Activated CD4-positive, CD25-positive, alpha-beta regulatory T cell treated with anti-CD3 and anti-CD28 coated beads, Interleukin-2, amount 50 U/mL, for 16 hours (primary cell): ENCODE data around the gene TTF2.
A peak's percentile ranks its signal among the peaks of the same experiment; 100 is the strongest.
"Not testable (repeated sequence)": the region's sequence is repeated elsewhere in the genome, so short reads cannot be mapped to it uniquely, and the experiment has no call there.

ENCODE experiments used
- DNase-seq: peaks from one replicate; pipeline ENCODE4 v3.0.0-alpha.2; 2020; ENCODE audit warnings: low read depth, low spot score

TTF2 gene

DNA sequence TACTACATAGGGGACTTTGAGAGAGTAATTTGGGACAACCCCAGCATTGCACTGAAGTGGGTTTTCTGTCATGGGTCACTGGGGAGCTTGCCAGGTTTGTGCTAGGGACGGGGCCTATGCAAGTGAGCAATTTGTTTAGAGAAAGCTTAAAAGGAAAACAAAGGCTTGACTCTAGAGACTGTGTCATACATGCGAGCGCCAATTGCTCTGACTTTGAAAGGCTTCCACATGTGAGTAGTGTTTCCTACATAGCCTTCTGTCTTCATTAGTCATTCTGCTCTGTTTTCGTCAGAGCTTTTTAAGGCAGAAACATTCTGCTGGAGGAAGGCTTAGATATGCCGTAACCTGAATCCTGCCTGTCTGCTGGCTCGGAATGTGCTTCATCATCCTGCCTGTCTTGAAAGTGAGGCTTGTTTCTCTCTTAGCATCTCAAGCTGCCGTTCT lies 33.0 kb downstream of the TTF2 start:
- DNase-seq: no peak

DNA sequence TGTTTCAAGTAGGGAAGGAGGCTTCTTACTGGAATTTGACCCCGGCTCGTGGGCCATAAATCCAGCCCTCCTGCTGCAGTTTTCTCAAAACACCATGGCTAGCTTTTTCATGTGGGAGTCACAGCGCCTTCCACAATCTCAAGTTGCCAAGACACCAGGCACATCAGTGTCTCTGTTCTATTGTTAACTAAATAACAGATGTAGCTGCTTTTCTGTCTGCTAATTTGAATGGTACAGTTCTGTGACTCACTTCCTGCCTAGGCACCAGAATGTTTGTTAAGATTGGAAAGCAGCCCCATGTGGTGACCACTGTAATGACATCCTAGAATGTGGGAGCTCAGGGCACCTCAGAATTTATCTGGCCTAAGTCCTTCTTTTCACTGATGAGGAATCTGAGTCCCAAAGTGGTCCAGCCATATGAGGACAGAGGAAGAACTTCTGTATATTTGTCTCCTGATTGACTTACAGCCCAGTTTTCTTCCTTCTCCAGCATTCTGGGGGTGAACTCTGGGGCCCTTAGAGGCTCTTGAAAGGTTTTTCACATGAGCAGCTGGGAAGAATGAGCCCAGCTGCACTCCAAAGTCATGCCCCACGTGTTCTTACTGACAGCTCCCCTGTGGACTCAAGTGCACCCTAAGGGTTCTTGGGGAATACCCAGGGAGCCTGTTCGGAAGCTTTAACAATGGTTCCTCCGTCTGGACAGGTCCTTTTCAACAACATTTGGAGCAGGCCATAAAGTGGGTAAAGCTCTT lies 33.9 kb downstream of the TTF2 start:
- DNase-seq: peak; percentile 17

DNA sequence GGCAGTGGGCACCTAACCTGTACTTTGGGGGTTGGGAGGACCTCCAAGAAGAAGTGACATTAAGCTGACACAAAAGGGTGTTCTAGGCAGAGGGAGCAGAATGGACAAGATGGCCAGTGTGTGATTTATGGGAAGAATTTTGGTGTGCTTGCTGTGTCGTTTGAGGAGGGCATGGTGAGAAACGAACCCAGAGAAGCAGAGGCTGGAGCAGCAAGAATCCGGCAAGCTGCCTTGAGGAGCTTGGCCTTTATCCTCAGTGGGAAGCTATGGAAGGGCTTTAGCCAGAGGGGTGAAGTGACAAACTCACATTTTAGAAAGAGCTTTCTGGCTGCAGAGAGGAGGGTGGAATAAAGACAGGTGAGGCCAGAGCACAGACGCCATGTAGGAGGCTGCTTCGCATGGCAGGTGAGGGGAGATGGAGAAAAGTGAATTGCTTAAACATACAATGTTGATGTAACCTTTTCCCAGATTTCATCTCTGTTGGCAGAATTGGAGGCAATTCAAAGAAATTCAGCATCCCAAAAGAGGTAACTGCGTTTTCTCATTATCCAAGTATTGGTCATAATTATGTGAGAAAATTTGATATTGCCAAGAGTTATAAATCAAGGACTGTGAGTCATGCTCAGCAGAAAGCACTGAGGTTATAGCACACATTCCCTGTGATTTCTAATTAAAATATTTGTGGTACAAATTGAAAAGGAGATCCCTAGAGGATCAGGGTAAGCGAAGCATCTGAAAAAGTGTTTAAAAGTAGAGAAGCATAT lies 34.9 kb downstream of the TTF2 start:
- no peak for DNase-seq

DNA sequence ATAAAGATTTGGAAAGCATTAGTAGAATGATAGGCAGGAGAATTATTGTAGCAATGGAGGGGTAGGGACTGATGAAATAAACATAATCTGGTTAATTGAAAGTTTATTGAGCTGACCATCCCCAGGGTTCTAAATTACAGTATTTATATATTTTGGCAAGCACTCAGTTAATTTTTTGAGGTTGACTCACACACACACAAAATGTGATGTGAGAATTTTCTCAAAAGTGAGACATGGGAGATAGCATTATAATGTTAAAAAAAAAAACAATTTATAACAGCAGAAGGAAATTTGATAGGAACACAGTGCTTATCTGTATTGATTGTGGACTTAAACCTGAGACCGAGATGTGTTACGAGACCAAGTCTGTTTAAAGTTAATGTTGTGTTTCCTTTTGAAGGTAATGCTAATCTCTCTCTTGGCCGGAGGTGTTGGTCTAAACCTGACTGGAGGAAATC lies 36.9 kb downstream of the TTF2 start:
- DNase-seq: no peak

DNA sequence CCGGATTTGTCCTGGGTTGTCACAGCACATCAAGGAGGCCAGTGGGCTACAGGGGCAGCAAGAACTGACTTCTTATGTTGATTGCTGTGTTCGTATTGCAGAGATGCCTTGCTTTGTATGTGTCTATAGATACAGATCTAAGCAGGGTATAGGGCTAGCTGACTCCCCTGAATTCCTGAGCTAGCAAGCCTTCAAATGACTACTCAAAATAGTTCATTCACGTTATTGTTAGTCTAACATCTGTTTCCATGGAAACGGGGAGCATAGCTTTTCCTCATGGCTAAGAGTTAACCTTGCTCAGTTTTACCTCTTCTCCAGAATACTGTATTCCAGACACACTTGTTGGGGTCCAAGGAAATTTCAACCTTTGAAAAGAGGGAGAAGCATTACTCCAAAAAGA lies 37.3 kb downstream of the TTF2 start:
- DNase-seq: no peak

DNA sequence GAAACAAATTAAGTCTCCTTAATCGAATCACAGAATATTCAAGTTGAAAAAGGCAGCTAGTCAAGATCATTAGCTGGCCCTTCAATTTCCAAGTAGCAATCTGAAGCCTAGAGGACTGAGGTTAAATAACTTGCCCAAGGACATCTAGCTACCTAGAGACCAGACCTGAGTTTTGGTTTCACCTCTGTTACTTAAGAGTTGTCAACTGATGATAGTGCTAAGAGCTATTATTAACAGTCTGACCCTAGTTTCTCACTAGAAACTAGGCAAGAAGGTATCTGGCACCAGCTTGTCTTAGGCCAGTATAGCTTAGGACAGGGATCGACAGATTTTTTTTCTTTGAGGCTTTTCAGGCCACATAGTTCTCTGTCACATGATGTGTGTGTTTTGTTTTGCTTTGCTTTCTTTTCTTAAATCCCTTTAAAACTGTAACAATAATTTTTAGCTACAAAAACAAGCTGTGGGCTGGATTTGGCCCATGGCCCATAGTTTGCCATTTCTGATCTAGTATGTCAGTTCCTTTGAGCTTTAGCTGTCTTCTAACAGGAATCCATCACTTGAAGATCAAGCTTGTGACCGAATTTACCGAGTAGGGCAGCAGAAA lies 38.3 kb downstream of the TTF2 start:
- no peak for DNase-seq

DNA sequence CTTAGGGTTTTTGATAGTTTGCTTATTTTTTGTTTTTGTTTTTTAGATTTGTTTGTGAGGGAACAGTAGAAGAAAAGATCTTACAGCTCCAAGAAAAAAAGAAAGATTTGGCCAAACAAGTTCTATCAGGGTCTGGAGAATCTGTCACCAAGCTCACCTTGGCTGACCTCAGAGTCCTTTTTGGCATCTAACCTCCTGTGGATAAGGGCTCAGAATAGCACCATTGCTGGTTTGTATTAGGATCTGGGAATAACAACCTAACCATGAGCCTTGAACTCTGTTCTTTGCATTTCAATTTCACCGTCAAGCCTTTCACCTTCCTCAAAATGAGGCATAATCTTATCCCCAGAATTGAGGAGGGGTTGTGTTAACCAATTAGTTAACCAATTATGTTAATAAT lies 41.2 kb downstream of the TTF2 start:
- DNase-seq: no peak

DNA sequence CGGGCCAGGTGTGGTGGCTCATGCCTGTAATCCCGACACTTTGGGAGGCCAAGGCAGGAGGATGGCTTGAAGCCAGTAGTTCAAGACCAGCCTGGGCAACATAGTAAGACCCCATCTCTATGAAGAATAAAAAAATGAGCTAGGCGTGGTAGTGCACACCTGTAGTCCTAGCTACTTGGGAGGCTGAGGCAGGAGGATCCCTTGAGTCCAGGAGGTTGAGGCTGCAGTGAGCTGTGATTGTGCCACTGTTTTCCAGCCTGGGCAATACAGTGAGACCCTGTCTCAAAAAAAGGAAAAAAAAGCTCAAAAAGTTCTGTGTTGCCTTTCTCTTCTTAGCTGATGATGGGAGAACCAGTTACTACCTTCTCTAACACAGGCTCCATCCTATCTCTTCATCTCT lies 41.7 kb downstream of the TTF2 start:
- not testable (repeated sequence) for DNase-seq

DNA sequence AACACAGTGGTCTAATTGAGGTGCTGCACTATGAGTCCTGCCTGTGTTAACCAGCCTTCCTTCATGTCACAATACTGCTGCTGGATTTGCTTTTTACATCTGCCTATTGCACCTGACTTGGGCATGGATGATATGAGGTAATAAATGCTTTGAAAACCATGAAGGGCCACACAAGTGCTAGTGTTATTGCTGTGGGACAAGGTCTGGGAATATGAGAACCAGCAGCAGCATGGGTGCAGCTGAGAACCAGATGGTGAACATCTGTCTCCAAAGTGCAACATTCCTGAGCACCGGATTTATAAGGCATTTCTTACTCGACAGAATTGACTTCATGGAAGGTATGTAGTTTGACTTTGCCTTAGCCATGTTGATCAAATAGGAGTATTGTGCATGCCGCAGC lies 44.9 kb downstream of the TTF2 start:
- no peak for DNase-seq

DNA sequence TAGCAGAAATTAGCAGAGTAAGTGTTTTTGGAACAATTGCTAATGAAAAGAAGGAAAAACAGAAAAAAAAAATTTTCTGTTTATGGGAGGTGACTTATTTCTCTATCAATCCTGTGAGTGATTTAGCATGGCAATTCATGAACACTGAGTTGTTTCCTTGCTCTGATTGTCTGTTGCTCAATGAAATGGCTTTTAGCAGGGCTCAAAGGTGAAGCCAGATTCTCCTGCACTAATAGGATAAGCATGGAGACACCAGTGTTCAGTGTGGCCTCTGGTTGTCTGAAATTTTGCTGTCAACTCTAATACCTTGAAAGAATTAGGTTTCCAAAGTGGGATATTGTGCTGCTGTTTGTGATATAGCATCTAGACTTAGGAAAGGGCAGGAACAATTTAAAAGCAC lies 45.6 kb downstream of the TTF2 start:
- DNase-seq: no peak

DNA sequence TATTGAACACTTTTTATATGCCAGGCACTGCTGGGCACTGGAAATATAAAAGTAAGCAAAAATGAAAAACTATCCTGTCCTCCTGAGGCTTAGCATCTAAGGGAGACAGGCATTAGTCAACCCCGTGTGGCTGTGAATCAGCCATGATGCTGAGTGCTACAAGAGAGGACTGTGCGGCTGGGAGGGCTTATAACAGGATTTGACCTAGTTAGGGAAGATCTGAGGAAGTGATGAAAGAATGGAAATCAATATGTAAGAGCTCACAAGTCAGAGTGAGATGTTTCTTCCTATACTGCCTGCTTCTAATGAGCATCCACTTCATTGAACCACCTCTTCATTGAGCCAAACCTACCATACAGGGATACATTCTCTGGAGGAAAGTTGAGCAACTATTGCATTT lies 46.4 kb downstream of the TTF2 start:
- no peak for DNase-seq

DNA sequence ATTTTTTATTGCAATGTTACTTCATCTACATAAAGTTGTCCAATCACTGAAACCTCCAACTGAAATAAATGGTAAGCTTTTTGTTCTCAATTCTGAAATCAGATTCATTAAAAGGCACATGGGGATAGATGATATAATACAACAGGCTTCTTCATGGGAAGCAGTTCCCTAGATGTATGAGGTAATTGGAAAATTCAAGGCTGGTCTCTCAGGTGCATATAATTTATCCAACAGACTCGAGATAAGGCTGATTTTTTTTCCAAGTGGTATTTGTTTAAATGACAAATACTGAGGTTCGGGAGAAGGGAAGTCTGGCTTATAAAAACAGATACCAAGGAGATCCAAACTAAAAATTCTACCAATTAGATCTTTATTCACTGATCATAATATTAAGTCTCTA lies 47.2 kb downstream of the TTF2 start:
- DNase-seq: no peak

DNA sequence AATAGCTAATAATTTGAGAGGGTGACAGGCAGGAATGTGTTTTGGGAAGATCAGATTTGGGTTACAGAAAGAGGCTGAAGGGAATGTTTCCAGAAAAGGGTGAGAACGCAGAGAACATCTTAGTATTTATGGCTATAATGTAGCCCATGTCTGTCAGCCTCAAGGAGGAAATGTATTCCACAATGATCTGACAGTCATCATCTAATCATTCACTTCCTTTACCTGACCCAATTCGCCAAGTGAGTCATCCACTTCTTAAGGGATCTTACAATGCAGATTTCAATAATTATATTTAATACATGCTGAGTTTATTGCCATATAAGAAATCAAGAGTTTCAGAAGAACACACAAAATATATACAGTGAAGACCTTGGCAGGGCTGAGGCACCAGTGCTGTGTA lies 50.6 kb downstream of the TTF2 start:
- no peak for DNase-seq

DNA sequence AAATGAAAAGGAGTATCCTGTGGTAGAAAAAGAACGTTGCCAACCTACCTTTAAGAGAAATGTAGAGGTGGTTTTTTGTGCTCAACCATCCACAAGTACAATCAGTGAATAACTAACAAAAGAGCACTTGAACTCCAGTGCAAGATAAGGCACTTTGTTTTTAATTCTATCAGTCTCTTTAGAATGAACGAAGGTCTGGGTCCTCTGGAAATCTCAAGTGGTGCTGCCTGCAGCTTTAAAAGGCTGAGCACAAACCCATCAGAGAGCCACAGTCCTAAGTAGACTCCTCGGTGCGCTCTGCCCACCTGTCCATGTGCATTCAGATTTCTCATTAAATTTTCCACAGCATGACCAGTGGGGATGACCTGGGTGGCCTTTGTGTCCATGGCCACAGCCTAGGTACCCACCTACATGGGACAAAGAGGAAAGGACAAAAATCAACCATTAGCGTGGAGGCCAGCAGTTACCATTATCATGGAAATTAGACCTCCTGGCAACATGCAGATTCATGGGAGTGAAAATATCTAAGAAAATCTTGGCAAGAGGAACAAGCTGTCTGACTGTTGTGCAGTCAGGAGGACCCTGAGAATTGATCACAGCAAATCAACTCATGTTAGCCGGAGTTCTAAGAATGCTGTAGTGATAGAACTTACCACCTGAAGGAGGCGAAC lies 52.1 kb downstream of the TTF2 start:
- no peak for DNase-seq

DNA sequence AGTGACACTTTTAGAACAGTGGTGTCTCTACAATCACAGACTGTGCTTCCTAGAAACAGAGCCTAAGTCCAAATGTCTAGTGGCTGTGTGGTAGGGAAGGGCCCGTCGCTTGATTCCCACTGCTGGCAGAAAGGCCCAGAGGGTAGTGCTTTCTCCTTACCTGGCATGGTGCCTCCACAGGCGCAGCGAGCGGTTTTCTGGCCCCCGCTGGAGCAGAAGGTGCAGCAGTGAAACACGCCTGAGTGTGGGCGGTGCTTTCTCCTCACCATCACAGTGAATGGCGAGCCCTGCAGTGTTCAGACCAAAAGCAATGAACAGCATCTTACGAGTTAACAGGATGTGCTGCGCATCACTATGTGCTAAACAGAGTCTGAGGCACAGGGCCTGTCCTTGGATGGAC lies 53.1 kb downstream of the TTF2 start:
- no peak for DNase-seq

DNA sequence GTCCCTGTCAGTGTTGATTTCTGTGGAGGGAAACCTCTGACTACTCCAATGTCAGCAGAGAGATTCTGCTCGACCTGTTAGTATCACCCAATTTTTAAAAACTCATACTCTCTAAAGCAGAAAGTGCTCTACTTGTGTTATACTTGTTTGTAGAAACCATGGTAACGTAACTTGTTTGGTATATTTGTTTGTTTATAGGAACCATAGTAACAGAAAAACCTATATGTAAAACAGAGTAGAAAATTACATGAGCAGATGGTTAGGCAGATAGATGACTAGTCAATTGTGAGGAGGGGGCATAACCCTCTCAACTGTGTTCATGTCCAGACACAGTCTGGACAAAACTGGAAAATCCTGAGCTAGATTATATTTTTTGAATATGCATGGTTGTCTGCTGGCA lies 54.8 kb downstream of the TTF2 start:
- DNase-seq: no peak

DNA sequence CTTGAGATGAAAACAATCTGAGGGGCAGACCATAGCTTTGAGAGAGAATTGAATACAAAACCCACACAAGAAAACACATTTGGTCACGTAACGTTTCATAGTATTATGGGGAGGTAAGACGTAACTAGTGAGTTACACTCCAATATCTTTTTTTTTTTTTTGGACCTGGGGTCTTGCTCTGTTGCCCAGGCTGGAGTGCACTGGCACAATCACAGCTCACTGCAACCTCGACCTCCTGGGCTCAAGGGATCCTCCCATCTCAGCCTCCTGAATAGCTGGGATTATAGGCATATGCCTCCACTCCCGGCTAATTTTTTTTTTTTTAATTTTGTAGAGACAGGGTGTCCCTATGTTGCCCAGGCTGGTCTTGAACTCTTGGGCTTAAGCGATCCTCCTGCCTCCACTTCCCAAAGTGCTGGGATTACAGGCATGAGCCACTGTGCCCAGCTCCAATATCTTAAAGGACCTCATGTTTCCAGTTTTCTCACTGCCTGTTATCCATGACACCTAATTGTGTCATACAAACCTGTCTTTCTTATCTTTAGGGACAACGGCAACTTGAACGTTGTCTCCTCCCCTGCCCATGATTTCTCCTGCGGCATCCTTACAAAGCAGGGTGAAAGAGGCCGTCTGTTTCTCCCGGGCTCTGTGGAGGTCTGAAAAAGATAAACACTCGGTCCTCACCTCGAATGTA lies 56.1 kb downstream of the TTF2 start:
- no peak for DNase-seq

DNA sequence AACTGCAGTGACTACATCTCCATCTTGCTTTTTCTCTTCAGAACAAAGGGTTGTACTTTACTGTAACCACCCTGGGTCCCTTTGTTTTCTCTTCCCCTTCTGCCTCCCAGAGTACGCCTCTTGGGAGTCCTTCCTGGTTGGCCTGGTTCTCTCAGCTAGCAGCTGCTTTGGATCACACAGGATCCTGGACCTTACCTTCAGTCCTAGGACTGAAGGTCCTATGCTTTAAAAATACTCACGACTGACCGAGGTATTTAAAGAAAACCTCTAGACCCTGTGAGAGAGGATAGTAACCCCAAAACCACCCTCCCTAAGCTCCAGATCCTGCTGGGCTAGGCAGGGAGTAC lies 56.6 kb downstream of the TTF2 start:
- no peak for DNase-seq

DNA sequence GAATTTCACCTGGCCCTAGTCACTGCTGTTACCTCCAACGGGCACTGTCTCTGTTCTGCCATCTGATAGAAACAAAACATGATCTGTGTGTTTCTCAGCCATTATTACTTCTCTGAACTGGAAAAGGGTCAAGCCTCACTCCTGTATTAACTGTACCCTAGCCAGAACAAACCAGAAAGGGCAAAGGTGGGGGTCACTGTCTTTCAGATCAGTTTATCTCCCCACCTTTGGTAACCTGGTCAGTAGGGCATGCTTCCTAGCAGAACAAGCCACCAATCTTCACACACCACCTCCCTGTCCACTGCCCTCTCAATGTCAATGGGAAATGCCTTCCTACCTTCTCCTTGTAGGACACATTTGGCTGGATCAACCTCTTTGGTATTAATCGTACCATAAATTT lies 57.6 kb downstream of the TTF2 start:
- no peak for DNase-seq

DNA sequence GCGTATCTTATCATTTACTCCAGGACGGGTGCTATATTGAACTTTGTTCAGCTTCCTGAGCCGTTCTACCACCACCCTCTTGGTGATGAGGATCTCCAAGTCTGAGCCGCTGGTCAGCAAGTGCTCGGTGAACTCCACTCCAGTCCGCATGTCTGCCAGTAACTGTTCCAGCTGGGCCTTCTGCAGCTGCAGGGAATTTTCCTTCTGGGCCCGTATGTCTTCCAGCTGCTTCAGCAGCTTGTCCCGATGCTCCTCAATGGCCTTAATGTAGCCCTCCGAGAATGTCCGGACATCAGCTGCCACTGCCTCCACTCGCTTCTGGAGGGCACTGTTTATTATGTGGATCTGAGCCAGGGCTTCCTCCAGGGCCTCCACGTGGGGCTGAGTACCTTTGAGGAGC lies 58.0 kb downstream of the TTF2 start:
- no peak for DNase-seq

DNA sequence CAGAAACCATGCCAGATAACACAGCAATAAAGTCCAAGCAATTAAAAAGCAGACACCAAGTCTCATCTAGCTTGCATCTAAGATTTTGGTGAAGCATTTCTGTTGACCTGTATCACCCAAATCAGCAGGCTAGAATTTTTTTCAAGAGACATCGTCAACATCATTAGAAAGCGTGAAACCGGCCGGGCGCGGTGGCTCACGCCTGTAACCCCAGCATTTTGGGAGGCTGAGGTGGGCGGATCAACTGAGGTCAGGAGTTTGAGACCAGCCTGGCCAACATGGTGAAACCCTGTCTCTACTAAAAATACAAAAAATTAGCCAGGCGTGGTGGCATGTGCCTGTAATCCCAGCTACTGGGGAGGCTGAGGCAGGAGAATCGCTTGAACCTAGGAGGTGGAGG lies 59.0 kb downstream of the TTF2 start:
- not testable (repeated sequence) for DNase-seq
